NCI-H146 (cell line): Measurements from ENCODE around the gene NCKAP5.

Experiments used
- DNase-seq: peaks from one replicate; lab custom pipeline; 2025; lab: John Stamatoyannopoulos, UW

NCKAP5 gene

GRCh38 chr2:133568172-133568571, at the start of gene NCKAP5:
Gene NCKAP5 (minus strand): TSS chr2:133568463. CDS start chr2:133517526, 50,937 bp downstream.
- no peak for DNase-seq

GRCh38 chr2:133609664-133610063, 41.4 kb upstream of the NCKAP5 start:
- DNase-seq: no peak

- DNase-seq: no peak
Measured at GRCh38 chr2:133608291-133608690, 40.0 kb upstream of the NCKAP5 start.

GRCh38 chr2:133607679-133608078, 39.4 kb upstream of the NCKAP5 start:
- no peak for DNase-seq

- DNase-seq: no peak
Measured at GRCh38 chr2:133606616-133607015, 38.4 kb upstream of the NCKAP5 start.

- no peak for DNase-seq
Measured at GRCh38 chr2:133605766-133606137, 37.5 kb upstream of the NCKAP5 start.

GRCh38 chr2:133605011-133605765, 36.9 kb upstream of the NCKAP5 start:
- DNase-seq: no peak

- DNase-seq: no peak
Measured at GRCh38 chr2:133603109-133603508, 34.8 kb upstream of the NCKAP5 start.

- no peak for DNase-seq
Measured at GRCh38 chr2:133602538-133602937, 34.3 kb upstream of the NCKAP5 start.

GRCh38 chr2:133600266-133600928, 32.1 kb upstream of the NCKAP5 start:
- no peak for DNase-seq

GRCh38 chr2:133599811-133600210, 31.5 kb upstream of the NCKAP5 start:
- DNase-seq: no peak

- no peak for DNase-seq
Measured at GRCh38 chr2:133599211-133599803, 31.0 kb upstream of the NCKAP5 start.

- DNase-seq: no peak
Measured at GRCh38 chr2:133598769-133599168, 30.5 kb upstream of the NCKAP5 start.

GRCh38 chr2:133596701-133597393, 28.6 kb upstream of the NCKAP5 start:
- no peak for DNase-seq

GRCh38 chr2:133591164-133591563, 22.9 kb upstream of the NCKAP5 start:
- peak; percentile 9 for DNase-seq

GRCh38 chr2:133589456-133589855, 21.2 kb upstream of the NCKAP5 start:
- no peak for DNase-seq

- DNase-seq: no peak
Measured at GRCh38 chr2:133588144-133588543, 19.9 kb upstream of the NCKAP5 start.

- no peak for DNase-seq
Measured at GRCh38 chr2:133586978-133587377, 18.7 kb upstream of the NCKAP5 start.

GRCh38 chr2:133581010-133581760, 12.9 kb upstream of the NCKAP5 start:
- no peak for DNase-seq

- DNase-seq: no peak
Measured at GRCh38 chr2:133579274-133579673, 11.0 kb upstream of the NCKAP5 start.

GRCh38 chr2:133576714-133577113, 8.5 kb upstream of the NCKAP5 start:
- DNase-seq: no peak

- no peak for DNase-seq
Measured at GRCh38 chr2:133574620-133575019, 6.4 kb upstream of the NCKAP5 start.
